Liver (tissue), 3 donors: Measurements from ENCODE around the gene RBP4.

Experiments
- FOXA2 ChIP-seq: IDR thresholded peaks from 2 replicates; pipeline ENCODE4 v1.6.1; 2016; ENCODE audit warnings: antibody characterized with exemption
- GABPA ChIP-seq, 2 donors: IDR thresholded peaks in 1 of 2; conservative IDR thresholded peaks in 1 of 2; 2 replicates each; pipeline ENCODE4 v1.6.1; 2016; ENCODE audit warnings: antibody characterized with exemption in 2 of 2, mild to moderate bottlenecking in 1 of 2, moderate library complexity in 1 of 2
- JUND ChIP-seq, 2 donors: IDR thresholded peaks; 2 replicates each; pipeline ENCODE4 v1.6.1; 2016; ENCODE audit warnings: antibody characterized with exemption in 2 of 2
- RAD21 ChIP-seq, 2 donors: IDR thresholded peaks; 2 replicates each; pipeline ENCODE4 v1.6.1; 2016; ENCODE audit warnings: antibody characterized with exemption in 2 of 2, mild to moderate bottlenecking in 2 of 2
- SP1 ChIP-seq: IDR thresholded peaks from 2 replicates; pipeline ENCODE4 v1.6.1; 2018; ENCODE audit warnings: antibody characterized with exemption, mild to moderate bottlenecking
- TAF1 ChIP-seq: conservative IDR thresholded peaks from 2 replicates; pipeline ENCODE4 v1.6.1; 2016; ENCODE audit warnings: antibody characterized with exemption, mild to moderate bottlenecking
- TF ChIP-seq, protein P1 (sequence below): fragments of 150-350 bp; IDR thresholded peaks from 2 replicates; pipeline ENCODE4 v1.5.1; 2017; ENCODE audit warnings: improper control_type of control experiment, low read depth, low read length; ENCODE audit not compliant: missing input control
- TF ChIP-seq, protein P2 (sequence below): IDR thresholded peaks from 2 replicates; pipeline ENCODE4 v1.6.1; 2016; ENCODE audit warnings: antibody characterized with exemption
- TF ChIP-seq, protein P3 (sequence below): IDR thresholded peaks from 2 replicates; pipeline ENCODE4 v1.6.1; 2016; ENCODE audit warnings: antibody characterized with exemption, mild to moderate bottlenecking
- donor health status: healthy.
- donor health status: healthy.

DNA sequence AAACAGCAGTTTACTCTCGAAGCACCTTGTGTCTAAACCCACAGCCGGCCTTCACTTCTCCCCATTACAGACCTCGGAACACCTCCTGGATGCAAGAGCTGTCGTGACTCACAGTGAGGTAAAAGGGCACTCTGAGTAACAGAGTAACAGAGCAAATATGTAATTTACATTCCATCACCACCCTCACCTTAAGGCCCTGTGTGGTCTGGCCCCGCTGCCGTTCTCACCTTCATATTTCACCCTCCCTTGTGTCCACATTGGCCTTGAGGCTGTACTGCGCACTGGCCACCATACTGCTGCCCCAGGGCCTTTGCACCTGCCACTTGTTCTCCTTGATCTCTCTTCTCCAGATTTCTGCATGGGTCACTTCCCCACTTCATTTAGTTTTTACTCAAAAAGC lies 21.9 kb downstream of the RBP4 start:
- TF ChIP-seq FOXA2 (no peak), GABPA (IDR thresholded peaks at IDR 0.05 in 1 of 2, conservative IDR thresholded peaks at IDR 0.05 in 1 of 2) (no peak), RAD21 (IDR thresholded peaks at IDR 0.05) (no peak), TAF1 (no peak), SP1 (no peak), JUND (IDR thresholded peaks at IDR 0.05) (no peak)
- TF ChIP-seq, protein P1, sequence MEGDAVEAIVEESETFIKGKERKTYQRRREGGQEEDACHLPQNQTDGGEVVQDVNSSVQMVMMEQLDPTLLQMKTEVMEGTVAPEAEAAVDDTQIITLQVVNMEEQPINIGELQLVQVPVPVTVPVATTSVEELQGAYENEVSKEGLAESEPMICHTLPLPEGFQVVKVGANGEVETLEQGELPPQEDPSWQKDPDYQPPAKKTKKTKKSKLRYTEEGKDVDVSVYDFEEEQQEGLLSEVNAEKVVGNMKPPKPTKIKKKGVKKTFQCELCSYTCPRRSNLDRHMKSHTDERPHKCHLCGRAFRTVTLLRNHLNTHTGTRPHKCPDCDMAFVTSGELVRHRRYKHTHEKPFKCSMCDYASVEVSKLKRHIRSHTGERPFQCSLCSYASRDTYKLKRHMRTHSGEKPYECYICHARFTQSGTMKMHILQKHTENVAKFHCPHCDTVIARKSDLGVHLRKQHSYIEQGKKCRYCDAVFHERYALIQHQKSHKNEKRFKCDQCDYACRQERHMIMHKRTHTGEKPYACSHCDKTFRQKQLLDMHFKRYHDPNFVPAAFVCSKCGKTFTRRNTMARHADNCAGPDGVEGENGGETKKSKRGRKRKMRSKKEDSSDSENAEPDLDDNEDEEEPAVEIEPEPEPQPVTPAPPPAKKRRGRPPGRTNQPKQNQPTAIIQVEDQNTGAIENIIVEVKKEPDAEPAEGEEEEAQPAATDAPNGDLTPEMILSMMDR: no peak
- TF ChIP-seq, protein P2, sequence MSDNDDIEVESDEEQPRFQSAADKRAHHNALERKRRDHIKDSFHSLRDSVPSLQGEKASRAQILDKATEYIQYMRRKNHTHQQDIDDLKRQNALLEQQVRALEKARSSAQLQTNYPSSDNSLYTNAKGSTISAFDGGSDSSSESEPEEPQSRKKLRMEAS: no peak
- TF ChIP-seq, protein P3, sequence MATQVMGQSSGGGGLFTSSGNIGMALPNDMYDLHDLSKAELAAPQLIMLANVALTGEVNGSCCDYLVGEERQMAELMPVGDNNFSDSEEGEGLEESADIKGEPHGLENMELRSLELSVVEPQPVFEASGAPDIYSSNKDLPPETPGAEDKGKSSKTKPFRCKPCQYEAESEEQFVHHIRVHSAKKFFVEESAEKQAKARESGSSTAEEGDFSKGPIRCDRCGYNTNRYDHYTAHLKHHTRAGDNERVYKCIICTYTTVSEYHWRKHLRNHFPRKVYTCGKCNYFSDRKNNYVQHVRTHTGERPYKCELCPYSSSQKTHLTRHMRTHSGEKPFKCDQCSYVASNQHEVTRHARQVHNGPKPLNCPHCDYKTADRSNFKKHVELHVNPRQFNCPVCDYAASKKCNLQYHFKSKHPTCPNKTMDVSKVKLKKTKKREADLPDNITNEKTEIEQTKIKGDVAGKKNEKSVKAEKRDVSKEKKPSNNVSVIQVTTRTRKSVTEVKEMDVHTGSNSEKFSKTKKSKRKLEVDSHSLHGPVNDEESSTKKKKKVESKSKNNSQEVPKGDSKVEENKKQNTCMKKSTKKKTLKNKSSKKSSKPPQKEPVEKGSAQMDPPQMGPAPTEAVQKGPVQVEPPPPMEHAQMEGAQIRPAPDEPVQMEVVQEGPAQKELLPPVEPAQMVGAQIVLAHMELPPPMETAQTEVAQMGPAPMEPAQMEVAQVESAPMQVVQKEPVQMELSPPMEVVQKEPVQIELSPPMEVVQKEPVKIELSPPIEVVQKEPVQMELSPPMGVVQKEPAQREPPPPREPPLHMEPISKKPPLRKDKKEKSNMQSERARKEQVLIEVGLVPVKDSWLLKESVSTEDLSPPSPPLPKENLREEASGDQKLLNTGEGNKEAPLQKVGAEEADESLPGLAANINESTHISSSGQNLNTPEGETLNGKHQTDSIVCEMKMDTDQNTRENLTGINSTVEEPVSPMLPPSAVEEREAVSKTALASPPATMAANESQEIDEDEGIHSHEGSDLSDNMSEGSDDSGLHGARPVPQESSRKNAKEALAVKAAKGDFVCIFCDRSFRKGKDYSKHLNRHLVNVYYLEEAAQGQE: no peak
